Stimulated activated CD8-positive, alpha-beta memory T cell treated with anti-CD3 and anti-CD28 coated beads, Interleukin-15, amount 100 ng/mL, for 4 hours (primary cell): ENCODE results near the gene MBD3L3.
"Not testable (repeated sequence)": the region's sequence is repeated elsewhere in the genome, so short reads cannot be mapped to it uniquely, and the experiment has no call there.

Experiments
- DNase-seq, 2 donors: peaks; one replicate each; pipeline ENCODE4 v3.0.0-alpha.2; 2020; ENCODE audit warnings: low read depth in 2 of 2

MBD3L3 gene

DNA sequence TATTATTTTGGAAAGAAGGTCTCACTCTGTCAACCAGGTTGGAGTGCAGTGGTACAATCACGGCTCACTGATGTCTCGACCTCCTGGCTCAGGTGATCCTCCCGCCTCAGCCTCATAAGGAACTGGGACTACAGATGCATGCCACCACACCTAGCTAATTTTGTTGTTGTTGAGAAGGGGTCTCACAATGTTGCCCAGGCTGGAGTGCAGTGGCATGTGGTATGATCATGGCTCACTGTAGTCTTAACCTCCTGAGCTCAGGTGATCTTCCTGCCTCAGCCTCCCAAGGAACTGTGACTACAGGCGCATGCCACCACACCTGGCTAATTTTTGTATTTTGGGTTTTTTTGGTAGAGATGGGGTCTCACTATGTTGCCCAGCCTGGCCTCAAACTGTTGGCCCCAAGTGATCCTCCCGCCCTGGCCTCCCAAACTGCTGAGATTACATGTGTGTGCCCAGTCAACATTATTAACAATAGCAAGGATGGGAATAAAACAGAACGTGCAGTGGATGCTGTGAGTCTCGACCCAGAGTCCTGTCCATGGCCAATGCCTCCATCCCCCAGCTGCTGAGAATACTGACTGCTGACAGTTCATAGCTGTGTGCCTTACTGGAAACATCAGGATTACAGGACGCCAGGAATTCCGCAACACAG lies 5.4 kb upstream of the MBD3L3 start:
- DNase-seq = no peak

DNA sequence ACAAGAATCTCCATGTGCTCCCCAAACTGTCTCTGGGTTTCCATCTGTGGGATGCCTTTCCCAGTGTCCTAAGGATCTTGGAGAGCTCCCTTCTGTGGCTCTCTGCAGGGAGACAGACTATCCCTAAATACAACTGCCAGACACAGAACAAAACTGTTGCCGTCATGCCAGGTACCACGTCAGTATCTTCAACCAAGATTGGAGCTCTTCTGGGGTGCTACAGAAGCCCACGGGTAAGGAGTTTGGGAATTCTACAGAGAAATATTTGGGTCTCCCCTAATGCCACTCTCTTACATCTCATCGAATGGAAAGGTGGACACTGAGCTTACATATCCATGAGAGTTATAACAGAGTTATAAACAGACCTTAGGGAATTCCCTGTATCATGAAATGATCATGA lies 4.9 kb upstream of the MBD3L3 start:
- no peak for DNase-seq

DNA sequence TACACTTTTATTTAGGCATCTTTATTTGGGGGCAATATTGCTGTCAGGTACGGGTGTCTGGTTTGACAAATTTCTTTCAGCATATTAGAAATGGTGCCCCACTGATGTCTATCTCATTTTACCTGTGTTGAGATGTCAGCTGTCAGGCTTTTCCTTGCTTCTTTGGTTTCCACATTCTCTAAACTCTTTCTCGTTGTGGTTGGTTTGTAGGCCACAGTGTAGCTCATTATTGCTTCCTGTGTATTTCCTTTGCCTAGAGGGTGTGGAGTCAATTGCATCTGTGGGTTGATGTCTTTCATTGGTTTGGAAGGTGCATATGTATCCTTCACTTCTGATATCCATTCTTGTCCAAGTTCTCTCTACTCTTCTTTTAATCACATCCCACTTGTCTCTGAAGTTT lies 1.5 kb upstream of the MBD3L3 start:
- not testable (repeated sequence) for DNase-seq

DNA sequence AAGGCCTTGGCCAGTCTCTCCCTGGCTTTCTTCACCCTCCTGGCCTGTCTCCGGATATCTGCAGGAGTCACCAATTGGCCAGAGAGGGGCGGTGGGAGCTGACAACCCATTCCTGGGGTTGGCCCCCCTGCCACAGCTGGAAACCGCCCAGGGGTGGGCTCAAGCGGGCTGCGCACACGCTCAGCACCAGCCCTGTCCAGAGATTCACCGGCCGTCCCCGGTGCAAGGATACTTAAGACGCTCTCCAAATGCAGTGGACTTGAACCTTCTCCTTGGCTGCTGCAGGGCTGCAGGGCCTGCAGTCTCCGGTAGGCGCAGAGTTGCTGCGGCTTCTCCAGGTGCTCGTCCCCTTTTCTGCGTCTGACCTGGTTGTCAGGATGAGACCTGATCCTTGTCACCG lies 2.1 kb downstream of the MBD3L3 start:
- DNase-seq = not testable (repeated sequence)

DNA sequence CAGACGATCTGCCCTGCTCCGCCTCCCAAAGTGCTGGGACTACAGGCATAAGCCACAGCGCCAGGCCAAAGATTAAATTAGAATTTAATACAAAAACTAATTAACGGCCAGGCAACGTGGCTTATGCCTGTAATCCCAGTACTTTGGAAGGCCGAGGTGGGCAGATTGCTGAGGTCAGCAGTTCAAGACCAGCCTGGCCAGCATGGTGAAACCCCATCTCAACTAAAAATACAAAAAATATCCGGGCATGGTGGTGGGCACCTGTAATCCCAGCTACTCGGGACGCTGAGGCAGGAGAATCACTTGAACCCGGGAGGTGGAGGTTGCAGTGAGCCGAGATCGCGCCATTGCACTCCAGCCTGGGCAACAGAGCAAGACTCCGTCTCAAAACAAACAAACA lies 2.8 kb downstream of the MBD3L3 start:
- not testable (repeated sequence) for DNase-seq

DNA sequence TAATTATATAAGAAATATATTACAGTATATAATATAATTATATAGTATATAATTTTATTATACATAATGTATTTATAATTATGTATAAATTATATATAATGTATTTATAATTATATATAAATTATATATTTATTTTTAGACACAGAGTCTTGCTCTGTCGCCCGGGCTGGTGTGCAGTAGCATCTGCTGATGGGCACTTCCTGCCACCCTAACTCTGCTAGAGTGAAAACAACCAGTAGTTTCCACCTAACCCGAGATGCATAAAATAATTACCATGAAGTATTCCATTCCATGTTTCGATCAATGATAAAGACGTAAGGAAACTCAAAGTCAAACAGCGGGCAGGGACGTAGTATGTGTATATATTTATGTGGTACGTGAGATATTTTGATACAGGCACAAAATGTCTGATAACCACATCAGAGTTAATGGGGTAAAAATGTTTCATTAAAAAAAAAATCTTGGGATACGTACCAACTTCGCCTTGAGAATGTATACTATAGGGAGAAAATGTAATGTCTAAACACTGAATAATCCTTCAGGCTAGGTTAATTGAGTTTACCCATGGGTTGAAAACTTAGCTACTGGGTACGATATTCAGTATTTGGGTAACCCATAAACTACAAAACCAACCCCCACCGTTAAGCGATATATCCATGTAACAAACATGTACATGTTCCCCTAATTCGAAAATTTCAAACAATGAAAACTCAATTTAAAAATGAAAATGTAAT lies 3.7 kb downstream of the MBD3L3 start:
- DNase-seq = not testable (repeated sequence)

DNA sequence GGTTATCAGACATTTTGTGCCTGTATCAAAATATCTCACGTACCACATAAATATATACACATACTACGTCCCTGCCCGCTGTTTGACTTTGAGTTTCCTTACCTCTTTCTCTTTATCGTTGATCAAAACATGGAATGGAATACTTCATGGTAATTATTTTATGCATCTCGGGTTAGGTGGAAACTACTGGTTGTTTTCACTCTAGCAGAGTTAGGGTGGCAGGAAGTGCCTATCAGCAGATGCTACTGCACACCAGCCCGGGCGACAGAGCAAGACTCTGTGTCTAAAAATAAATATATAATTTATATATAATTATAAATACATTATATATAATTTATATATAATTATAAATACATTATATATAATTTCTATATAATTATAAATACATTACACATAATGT lies 5.6 kb downstream of the MBD3L3 start:
- DNase-seq = not testable (repeated sequence)

DNA sequence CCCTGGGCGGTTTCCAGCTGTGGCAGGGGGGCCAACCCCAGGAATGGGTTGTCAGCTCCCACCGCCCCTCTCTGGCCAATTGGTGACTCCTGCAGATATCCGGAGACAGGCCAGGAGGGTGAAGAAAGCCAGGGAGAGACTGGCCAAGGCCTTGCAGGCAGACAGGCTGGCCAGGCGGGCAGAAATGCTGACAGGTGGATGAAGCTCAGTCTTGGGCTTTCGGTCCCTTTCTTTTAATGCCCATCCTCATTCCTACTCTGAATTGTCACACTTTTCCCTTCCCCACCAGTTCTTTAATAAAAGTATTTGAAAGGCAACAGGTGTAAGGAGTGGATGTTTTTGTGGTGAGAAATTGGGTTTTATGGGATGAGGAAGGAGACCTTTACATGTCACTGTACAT lies 7.1 kb downstream of the MBD3L3 start:
- not testable (repeated sequence) for DNase-seq

DNA sequence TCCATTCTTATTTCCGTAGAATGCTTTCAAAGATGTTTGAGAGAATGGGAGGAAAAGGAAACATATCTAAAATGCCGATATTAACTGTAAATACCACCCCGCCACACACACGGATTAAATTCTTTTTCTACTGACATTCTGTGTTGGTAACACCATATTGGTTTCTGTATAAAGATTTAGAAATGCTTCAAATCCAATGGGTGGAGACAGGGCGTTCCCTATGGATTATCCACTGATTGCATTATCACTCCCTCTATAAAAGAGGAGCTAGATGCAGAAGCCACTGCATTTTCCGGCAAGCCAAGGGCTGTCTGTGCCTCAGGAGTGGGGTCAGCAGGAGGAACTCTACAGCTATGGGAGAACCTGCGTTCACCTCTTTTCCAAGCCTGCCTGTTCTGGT lies 9.5 kb downstream of the MBD3L3 start, which contains the start of gene MBD3L2:
TSS of gene MBD3L2 (plus strand) at position 301 of the 400 bp plus-strand sequence. CDS start at position 354, 53 bp downstream.
- DNase-seq = not testable (repeated sequence)

DNA sequence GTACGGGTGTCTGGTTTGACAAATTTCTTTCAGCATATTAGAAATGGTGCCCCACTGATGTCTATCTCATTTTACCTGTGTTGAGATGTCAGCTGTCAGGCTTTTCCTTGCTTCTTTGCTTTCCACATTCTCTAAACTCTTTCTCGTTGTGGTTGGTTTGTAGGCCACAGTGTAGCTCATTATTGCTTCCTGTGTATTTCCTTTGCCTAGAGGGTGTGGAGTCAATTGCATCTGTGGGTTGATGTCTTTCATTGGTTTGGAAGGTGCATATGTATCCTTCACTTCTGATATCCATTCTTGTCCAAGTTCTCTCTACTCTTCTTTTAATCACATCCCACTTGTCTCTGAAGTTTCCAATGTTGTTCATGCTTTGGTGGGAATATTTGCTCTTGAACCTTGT lies 16.9 kb downstream of the MBD3L3 start:
- not testable (repeated sequence) for DNase-seq

DNA sequence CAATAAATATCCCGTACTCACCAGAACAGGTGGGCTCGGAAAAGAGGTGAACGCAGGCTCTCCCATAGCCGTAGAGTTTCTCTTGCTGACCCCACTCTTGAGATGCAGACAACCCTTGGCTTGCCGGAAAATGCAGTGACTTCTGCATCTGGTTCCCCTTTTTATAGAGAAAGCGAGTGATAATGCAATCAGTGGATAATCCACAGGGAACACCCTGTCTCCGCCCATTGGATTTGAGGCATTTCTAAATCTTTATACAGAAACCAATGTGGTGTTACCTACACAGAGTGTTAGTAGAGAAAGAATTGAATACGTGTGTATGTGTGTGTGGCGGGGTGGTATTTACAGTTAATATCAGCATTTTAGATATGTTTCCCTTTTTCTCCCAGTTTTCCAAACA lies 18.4 kb downstream of the MBD3L3 start, which contains the start of gene MBD3L4:
TSS of gene MBD3L4 (minus strand) at position 101 of the 400 bp plus-strand sequence. CDS start at position 66, 35 bp downstream.
- DNase-seq = not testable (repeated sequence)

DNA sequence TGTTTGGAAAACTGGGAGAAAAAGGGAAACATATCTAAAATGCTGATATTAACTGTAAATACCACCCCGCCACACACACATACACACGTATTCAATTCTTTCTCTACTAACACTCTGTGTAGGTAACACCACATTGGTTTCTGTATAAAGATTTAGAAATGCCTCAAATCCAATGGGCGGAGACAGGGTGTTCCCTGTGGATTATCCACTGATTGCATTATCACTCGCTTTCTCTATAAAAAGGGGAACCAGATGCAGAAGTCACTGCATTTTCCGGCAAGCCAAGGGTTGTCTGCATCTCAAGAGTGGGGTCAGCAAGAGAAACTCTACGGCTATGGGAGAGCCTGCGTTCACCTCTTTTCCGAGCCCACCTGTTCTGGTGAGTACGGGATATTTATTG lies 28.2 kb downstream of the MBD3L3 start, which contains the start of gene MBD3L5:
TSS of gene MBD3L5 (plus strand) at position 301 of the 400 bp plus-strand sequence. CDS start at position 335, 34 bp downstream.
- DNase-seq = not testable (repeated sequence)

DNA sequence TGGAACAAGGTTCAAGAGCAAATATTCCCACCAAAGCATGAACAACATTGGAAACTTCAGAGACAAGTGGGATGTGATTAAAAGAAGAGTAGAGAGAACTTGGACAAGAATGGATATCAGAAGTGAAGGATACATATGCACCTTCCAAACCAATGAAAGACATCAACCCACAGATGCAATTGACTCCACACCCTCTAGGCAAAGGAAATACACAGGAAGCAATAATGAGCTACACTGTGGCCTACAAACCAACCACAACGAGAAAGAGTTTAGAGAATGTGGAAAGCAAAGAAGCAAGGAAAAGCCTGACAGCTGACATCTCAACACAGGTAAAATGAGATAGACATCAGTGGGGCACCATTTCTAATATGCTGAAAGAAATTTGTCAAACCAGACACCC lies 29.7 kb downstream of the MBD3L3 start:
- not testable (repeated sequence) for DNase-seq

DNA sequence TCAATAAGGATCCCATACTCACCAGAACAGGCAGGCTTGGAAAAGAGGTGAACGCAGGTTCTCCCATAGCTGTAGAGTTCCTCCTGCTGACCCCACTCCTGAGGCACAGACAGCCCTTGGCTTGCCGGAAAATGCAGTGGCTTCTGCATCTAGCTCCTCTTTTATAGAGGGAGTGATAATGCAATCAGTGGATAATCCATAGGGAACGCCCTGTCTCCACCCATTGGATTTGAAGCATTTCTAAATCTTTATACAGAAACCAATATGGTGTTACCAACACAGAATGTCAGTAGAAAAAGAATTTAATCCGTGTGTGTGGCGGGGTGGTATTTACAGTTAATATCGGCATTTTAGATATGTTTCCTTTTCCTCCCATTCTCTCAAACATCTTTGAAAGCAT lies 37.1 kb downstream of the MBD3L3 start, which contains the start of gene MBD3L2B:
TSS of gene MBD3L2B (minus strand) at position 101 of the 400 bp plus-strand sequence. CDS start at position 67, 34 bp downstream.
- not testable (repeated sequence) for DNase-seq

DNA sequence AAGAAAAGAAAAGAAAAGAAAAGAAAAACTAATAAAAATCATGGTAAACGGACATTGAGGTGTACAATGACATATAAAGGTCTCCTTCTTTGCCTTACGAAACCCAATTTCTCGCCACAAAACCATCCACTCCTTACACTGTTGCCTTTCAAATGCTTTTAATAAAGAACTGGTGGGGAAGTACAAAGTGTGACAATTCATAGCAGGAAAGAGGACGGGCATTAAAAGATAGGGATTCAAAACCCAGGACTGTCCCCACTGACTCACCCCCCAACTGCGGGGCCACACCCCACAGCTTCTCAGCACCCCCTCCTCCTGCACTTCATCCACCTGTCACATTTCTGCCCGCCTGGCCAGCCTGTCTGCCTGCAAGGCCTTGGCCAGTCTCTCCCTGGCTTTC lies 39.6 kb downstream of the MBD3L3 start:
- DNase-seq = no peak

DNA sequence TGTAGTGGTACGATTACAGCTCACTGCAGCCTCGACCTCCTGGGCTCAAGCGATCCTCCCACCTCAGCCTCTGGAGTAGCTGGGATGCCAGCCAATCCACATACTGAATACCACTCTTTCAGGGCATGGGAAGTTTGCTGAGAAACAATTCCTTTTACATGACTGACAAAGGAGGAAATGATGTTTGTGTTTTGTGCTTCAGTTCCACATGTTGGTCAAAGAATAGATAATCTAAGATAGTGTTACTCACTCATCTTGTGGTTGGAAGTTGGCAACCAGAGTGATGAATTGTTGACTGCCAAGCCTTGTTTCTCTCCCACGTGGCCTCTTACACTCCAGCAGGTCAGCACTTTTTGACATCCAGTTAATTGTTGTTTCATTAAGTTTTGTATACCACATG lies 44.8 kb downstream of the MBD3L3 start:
- DNase-seq = no peak

DNA sequence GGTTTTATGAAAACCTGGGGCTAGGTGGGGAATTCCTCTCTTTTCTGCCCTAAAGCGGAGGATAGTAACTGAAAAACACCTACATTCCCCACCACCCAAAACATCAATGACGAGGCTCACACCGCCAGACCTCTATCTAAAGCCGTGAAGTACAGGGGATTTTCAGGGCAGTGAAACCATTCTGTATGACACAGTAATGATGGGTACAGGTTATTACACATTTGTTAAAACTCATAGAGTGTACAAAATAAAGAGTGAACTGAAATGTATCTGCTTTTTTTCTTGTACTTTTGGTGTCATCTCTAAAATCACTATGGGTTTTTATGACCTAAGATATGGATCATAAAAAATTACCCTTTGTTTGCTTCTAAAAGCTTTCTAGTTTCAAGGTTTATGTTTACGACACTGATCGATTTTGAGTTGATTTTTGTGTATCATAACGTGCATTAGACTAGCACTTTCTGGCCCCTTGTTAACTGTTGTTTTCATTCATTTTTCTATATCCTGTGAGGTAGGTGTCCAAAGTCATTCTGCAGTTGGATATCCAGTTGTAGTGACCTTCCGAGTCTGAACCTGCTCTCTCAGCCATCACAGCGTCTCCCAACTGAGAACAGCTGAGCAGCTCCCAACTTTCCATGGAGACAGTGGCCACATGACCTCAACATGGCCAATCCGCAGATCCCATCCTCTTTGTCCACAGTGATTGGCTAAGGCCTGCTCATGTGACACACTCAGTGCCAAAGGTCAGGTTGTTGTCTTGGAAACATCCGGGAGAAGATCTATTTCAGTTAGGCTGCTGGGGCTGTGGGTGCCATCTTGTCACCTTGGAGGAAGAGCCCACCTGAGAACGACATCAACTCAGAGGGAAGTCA lies 47.5 kb downstream of the MBD3L3 start:
- no peak for DNase-seq

DNA sequence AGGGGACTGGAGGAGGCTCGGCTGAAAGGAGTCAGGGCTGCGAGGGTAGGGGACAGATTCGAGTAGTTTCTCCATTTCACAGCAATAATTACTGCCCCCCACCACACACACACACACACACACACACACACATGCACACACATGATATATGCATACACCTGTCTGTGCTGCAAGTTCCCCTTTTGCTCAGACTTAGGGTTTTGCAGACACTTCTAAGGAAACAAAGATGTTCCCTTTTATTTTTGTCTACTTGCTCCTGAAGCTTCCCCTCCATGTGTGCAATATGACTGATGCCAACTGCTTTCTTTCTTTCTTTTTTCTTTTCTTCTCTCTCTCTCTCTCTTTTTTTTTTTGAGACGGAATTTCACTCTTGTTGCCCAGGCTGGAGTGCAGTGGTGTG lies 50.6 kb downstream of the MBD3L3 start:
- no peak for DNase-seq
